Measurements from ENCODE around the gene IGFL3.

IGFL3 gene

DNA sequence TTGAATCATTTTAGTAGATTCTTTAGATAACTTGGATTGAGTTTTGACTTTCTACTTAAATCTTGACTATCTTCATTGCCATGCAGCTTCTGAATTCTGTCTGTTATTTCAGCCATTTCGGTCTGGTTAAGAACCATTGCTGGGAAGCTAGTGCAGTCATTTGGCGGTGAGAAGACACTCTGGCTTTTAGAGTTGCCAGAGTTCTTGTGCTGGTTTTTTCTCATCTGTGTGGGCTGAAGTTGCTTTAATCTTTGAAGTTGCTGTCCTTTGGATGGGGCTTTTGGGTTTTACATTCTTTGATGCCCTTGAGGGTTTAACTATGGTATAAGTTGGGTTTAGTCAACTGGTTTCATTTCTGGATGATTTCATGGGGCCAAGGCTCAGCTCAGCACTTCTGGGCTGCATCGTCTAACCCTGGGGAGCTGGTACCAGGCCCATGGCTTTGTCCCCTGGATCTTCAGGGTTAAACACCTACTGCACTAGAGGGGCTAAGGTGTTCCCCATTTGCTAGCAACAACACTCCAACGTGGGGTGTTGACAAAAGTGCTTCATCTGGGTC, 13.5 kb upstream of the IGFL3 start:
- Histone ChIP-seq H2AFZ (ENCODE audit: low read length) (no peak overlapping the region), H3K4me2 (ENCODE audit: low read length) (no peak overlapping the region), H3K36me3 (ENCODE audit: insufficient read depth, low read length) (no peaks in the 10 kb centered on the region), H3K27me3 (ENCODE audit: insufficient read depth, low read length) (no peaks in the 10 kb centered on the region), H3K9me3 (ENCODE audit: low read length) (no peaks in the 10 kb centered on the region), H3K79me2 (ENCODE audit: insufficient read depth, low read length) (no peaks in the 10 kb centered on the region), H3F3A (ENCODE audit: insufficient read depth, low read length) (no peaks in the 10 kb centered on the region), H3K27ac (ENCODE audit: low read depth, low read length, poor library complexity, severe bottlenecking) (no peak overlapping the region), H4K20me1 (ENCODE audit: insufficient read depth, low read length) (no peaks in the 10 kb centered on the region), H3K9ac (ENCODE audit: low read length) (no peak overlapping the region), H3K4me3 (ENCODE audit: low read depth, low read length, poor library complexity, severe bottlenecking) (no peak overlapping the region), H3K9me2 (ENCODE audit: low read depth, low read length) (no peaks in the 10 kb centered on the region), H3K4me1 (ENCODE audit: insufficient read depth, low read length, severe bottlenecking) (no peaks in the 10 kb centered on the region)
- TF ChIP-seq, protein P1, sequence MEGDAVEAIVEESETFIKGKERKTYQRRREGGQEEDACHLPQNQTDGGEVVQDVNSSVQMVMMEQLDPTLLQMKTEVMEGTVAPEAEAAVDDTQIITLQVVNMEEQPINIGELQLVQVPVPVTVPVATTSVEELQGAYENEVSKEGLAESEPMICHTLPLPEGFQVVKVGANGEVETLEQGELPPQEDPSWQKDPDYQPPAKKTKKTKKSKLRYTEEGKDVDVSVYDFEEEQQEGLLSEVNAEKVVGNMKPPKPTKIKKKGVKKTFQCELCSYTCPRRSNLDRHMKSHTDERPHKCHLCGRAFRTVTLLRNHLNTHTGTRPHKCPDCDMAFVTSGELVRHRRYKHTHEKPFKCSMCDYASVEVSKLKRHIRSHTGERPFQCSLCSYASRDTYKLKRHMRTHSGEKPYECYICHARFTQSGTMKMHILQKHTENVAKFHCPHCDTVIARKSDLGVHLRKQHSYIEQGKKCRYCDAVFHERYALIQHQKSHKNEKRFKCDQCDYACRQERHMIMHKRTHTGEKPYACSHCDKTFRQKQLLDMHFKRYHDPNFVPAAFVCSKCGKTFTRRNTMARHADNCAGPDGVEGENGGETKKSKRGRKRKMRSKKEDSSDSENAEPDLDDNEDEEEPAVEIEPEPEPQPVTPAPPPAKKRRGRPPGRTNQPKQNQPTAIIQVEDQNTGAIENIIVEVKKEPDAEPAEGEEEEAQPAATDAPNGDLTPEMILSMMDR (IDR thresholded peaks at IDR 0.05; ENCODE audit: low read length) = no peak
- TF ChIP-seq EZH2 (IDR thresholded peaks at IDR 0.05; ENCODE audit: borderline replicate concordance, low read length) = no peak

DNA sequence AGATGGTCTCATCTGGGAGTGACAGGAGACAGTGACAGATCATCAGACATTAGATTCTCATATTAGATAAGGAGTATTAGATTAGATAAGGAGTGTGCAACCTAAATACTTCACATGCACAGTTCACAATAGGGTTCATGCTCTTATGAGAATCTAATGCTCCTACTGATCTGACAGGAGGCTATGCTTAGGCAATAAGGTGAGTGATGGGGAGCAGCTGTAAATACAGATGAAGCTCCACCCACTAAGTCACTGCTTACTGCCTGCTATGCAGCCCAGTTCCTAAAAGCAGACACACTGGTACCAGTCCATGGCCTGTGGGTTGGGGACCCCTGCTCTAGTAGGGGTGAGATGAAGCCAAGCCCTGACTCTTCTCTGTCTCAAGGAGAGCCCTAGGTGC, 10.0 kb upstream of the IGFL3 start:
- Histone ChIP-seq H3K4me3 (ENCODE audit: low read depth, low read length, poor library complexity, severe bottlenecking) (no peak overlapping the region), H3K27ac (ENCODE audit: low read depth, low read length, poor library complexity, severe bottlenecking) (no peak overlapping the region), H3K9ac (ENCODE audit: low read length) (no peak overlapping the region), H3K9me2 (ENCODE audit: low read depth, low read length) (no peaks in the 10 kb centered on the region), H2AFZ (ENCODE audit: low read length) (no peak overlapping the region), H3K9me3 (ENCODE audit: low read length) (no peaks in the 10 kb centered on the region), H3K79me2 (ENCODE audit: insufficient read depth, low read length) (no peaks in the 10 kb centered on the region), H4K20me1 (ENCODE audit: insufficient read depth, low read length) (no peaks in the 10 kb centered on the region), H3K4me1 (ENCODE audit: insufficient read depth, low read length, severe bottlenecking) (no peaks in the 10 kb centered on the region), H3K4me2 (ENCODE audit: low read length) (no peak overlapping the region), H3K27me3 (ENCODE audit: insufficient read depth, low read length) (no peaks in the 10 kb centered on the region), H3K36me3 (ENCODE audit: insufficient read depth, low read length) (no peaks in the 10 kb centered on the region), H3F3A (ENCODE audit: insufficient read depth, low read length) (no peaks in the 10 kb centered on the region)
- TF ChIP-seq EZH2 (IDR thresholded peaks at IDR 0.05; ENCODE audit: borderline replicate concordance, low read length) = no peak
- TF ChIP-seq, protein P1 (IDR thresholded peaks at IDR 0.05; ENCODE audit: low read length) = no peak

DNA sequence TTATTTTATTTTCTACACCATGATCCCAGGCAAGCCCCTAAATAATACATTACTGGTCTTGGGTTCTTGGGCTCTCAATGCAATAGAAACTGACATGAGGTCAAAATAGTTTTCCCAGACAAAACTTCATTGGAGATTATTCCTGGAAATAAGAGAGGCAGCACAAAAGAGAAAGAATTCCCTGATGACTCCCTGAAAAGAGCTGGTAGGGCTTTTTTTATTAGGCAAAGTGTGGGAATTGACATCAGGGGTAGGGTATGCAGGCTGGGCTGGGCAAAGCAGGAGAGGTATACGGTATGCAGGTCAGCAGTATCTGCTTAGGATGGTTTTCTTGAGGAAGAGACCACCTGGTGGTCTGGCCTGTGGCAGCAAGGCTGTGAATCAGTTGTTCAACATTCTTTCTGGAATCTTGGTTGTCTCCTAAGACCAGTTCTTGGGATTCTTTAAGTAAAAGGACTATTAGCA, 9.3 kb upstream of the IGFL3 start:
- no peak overlapping the region for H3K9ac ChIP-seq (ENCODE audit: low read length)
- no peaks in the 10 kb centered on the region for H4K20me1 ChIP-seq (ENCODE audit: insufficient read depth, low read length)
- H3K27me3 ChIP-seq (ENCODE audit: insufficient read depth, low read length) = no peaks in the 10 kb centered on the region
- no peak overlapping the region for H3K4me3 ChIP-seq (ENCODE audit: low read depth, low read length, poor library complexity, severe bottlenecking)
- no peaks in the 10 kb centered on the region for H3F3A ChIP-seq (ENCODE audit: insufficient read depth, low read length)
- H3K9me3 ChIP-seq (ENCODE audit: low read length) = no peaks in the 10 kb centered on the region
- H2AFZ ChIP-seq (ENCODE audit: low read length) = no peak overlapping the region
- no peaks in the 10 kb centered on the region for H3K79me2 ChIP-seq (ENCODE audit: insufficient read depth, low read length)
- H3K4me2 ChIP-seq (ENCODE audit: low read length) = no peak overlapping the region
- H3K36me3 ChIP-seq (ENCODE audit: insufficient read depth, low read length) = no peaks in the 10 kb centered on the region
- no peak for TF ChIP-seq EZH2 (IDR thresholded peaks at IDR 0.05; ENCODE audit: borderline replicate concordance, low read length)
- no peak overlapping the region for H3K27ac ChIP-seq (ENCODE audit: low read depth, low read length, poor library complexity, severe bottlenecking)
- no peaks in the 10 kb centered on the region for H3K9me2 ChIP-seq (ENCODE audit: low read depth, low read length)
- no peaks in the 10 kb centered on the region for H3K4me1 ChIP-seq (ENCODE audit: insufficient read depth, low read length, severe bottlenecking)

DNA sequence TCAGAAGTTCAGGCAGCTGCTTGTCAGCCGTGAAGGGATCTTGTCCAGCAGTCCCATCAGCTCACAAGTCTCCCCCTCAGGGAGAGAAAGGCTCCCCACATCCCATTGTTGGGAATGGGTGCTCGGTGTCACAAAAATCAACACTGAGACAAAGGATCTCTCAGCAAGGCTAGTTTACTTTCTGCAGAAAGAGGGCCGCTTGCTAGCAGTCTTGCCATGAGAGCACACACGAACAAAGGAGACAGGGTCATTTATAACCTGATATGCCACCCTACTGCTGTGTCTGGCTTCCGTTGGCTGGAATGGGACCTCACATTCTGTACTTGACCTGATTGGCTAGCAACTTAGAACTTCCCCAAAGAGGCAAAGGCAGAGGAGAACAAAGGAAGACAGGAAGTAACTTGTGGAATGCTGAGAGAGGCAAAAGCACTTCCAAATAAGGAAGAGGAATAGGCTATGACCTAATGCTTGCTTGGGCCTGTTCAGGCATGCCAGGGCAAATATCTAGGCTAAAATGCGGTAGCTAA, 8.7 kb upstream of the IGFL3 start:
- no peaks in the 10 kb centered on the region for H3K9me3 ChIP-seq (ENCODE audit: low read length)
- no peaks in the 10 kb centered on the region for H3F3A ChIP-seq (ENCODE audit: insufficient read depth, low read length)
- H4K20me1 ChIP-seq (ENCODE audit: insufficient read depth, low read length) = no peaks in the 10 kb centered on the region
- TF ChIP-seq EZH2 (IDR thresholded peaks at IDR 0.05; ENCODE audit: borderline replicate concordance, low read length) = no peak
- TF ChIP-seq, protein P1 (IDR thresholded peaks at IDR 0.05; ENCODE audit: low read length) = no peak
- no peaks in the 10 kb centered on the region for H3K9me2 ChIP-seq (ENCODE audit: low read depth, low read length)
- no peaks in the 10 kb centered on the region for H3K4me1 ChIP-seq (ENCODE audit: insufficient read depth, low read length, severe bottlenecking)
- H3K27ac ChIP-seq (ENCODE audit: low read depth, low read length, poor library complexity, severe bottlenecking) = no peak overlapping the region
- no peak overlapping the region for H3K4me2 ChIP-seq (ENCODE audit: low read length)
- H3K79me2 ChIP-seq (ENCODE audit: insufficient read depth, low read length) = no peaks in the 10 kb centered on the region
- H2AFZ ChIP-seq (ENCODE audit: low read length) = no peak overlapping the region
- no peak overlapping the region for H3K9ac ChIP-seq (ENCODE audit: low read length)
- H3K27me3 ChIP-seq (ENCODE audit: insufficient read depth, low read length) = no peaks in the 10 kb centered on the region
- H3K4me3 ChIP-seq (ENCODE audit: low read depth, low read length, poor library complexity, severe bottlenecking) = no peak overlapping the region
- H3K36me3 ChIP-seq (ENCODE audit: insufficient read depth, low read length) = no peaks in the 10 kb centered on the region
